Measurements from ENCODE around the gene MARCHF9. TPM values are rescaled to one million over a fixed set of nuclear protein-coding genes. Genes with fewer than 3 reads are reported as not detected.

The MARCHF9 gene
- total RNA-seq, 1 experiment from 2014 or later = 6.2 TPM

DNA sequence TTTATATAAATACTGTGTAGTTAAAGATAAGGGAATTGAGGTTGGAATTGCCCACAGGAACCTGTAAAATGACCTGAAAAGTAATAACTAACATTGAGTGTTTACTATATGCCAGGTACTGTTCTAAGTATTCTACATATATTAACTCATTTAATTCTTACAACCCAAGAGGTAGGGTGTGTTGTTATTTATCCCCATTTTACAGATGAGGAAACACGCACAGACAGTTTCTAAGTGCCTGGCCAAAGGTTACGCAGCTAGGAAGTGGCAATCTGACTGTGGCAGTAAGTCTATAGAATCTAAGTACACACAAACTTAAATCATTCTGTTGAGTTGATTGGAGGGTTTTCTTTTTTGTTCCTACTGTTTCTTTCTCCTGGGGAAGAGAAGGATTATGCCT is 11.1 kb upstream of the MARCHF9 start (continued):
- TF ChIP-seq SOX15 (CRISPR knock-in tag; IDR thresholded peaks at IDR 0.05) (no peak), ZNF138 (CRISPR knock-in tag; conservative IDR thresholded peaks at IDR 0.05) (no peak)
- TF ChIP-seq, protein P1, sequence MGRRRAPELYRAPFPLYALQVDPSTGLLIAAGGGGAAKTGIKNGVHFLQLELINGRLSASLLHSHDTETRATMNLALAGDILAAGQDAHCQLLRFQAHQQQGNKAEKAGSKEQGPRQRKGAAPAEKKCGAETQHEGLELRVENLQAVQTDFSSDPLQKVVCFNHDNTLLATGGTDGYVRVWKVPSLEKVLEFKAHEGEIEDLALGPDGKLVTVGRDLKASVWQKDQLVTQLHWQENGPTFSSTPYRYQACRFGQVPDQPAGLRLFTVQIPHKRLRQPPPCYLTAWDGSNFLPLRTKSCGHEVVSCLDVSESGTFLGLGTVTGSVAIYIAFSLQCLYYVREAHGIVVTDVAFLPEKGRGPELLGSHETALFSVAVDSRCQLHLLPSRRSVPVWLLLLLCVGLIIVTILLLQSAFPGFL (CRISPR knock-in tag; IDR thresholded peaks at IDR 0.05; ENCODE audit: borderline replicate concordance) = no peak

DNA sequence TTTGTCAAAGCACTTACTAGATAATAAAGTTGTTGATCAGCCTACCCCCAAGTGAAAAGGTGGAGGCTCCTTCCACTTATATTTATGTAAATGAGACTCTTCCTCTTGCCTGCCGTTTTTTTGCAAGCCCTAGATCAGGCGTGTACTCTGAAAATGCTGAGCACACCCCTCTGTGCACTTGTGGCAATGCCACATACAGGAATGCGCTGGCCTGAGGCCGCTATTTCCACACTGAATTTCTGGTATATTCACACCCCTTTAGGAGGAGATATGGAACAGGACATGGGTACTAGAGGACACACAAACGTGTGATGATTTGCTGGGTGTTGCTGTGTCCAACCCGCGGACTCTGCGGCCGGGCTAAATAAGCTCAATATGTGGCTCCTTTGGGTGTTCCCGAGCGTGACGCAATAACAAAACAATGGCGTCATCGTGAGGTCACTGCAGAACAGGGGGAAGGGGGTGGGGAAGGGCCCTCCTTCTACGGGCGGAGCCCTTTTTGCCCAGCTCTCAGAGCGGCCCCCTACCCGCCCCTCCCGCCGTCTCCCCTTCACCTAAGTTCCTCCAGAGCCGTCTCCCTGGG is 10.6 kb upstream of the MARCHF9 start:
- H3K36me3 Mint-ChIP-seq = peaks cover 32% of the 10 kb centered on the region
- H3K4me3 Mint-ChIP-seq = peak overlapping the region; percentile 93
- no peaks in the 10 kb centered on the region; the same call in 1 of the 2 replicates for H3K9me3 Mint-ChIP-seq
- TF ChIP-seq CREB1 (CRISPR knock-in tag; IDR thresholded peaks at IDR 0.05) (0 out of 2 replicates have a peak, but pooled peaks have one; percentile 40), ZBTB21 (CRISPR knock-in tag; IDR thresholded peaks at IDR 0.05; ENCODE audit: borderline replicate concordance) (peak; percentile 99), NR1H2 (CRISPR knock-in tag; IDR thresholded peaks at IDR 0.05) (no peak), CREM (CRISPR knock-in tag; IDR thresholded peaks at IDR 0.05) (peak; percentile 85), RORB (CRISPR knock-in tag; IDR thresholded peaks at IDR 0.05) (no peak), GABPB1 (CRISPR knock-in tag; IDR thresholded peaks at IDR 0.05) (0 out of 2 replicates have a peak, but pooled peaks have one; percentile 41), ETV6 (CRISPR knock-in tag; IDR thresholded peaks at IDR 0.05) (no peak)
- TF ChIP-seq, protein P2, sequence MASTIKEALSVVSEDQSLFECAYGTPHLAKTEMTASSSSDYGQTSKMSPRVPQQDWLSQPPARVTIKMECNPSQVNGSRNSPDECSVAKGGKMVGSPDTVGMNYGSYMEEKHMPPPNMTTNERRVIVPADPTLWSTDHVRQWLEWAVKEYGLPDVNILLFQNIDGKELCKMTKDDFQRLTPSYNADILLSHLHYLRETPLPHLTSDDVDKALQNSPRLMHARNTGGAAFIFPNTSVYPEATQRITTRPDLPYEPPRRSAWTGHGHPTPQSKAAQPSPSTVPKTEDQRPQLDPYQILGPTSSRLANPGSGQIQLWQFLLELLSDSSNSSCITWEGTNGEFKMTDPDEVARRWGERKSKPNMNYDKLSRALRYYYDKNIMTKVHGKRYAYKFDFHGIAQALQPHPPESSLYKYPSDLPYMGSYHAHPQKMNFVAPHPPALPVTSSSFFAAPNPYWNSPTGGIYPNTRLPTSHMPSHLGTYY (CRISPR knock-in tag; IDR thresholded peaks at IDR 0.05) = 0 out of 2 replicates have a peak, but pooled peaks have one; percentile 43
- TF ChIP-seq, protein P3, sequence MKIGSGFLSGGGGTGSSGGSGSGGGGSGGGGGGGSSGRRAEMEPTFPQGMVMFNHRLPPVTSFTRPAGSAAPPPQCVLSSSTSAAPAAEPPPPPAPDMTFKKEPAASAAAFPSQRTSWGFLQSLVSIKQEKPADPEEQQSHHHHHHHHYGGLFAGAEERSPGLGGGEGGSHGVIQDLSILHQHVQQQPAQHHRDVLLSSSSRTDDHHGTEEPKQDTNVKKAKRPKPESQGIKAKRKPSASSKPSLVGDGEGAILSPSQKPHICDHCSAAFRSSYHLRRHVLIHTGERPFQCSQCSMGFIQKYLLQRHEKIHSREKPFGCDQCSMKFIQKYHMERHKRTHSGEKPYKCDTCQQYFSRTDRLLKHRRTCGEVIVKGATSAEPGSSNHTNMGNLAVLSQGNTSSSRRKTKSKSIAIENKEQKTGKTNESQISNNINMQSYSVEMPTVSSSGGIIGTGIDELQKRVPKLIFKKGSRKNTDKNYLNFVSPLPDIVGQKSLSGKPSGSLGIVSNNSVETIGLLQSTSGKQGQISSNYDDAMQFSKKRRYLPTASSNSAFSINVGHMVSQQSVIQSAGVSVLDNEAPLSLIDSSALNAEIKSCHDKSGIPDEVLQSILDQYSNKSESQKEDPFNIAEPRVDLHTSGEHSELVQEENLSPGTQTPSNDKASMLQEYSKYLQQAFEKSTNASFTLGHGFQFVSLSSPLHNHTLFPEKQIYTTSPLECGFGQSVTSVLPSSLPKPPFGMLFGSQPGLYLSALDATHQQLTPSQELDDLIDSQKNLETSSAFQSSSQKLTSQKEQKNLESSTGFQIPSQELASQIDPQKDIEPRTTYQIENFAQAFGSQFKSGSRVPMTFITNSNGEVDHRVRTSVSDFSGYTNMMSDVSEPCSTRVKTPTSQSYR (CRISPR knock-in tag; IDR thresholded peaks at IDR 0.05) = peak; percentile 55; the same call in 1 of the 2 replicates
- H3K4me1 Mint-ChIP-seq = peaks cover 16% of the 10 kb centered on the region
- H3K27ac Mint-ChIP-seq = peak overlapping the region; percentile 98
- peaks cover 52% of the 10 kb centered on the region for H3K27me3 Mint-ChIP-seq (ENCODE audit: low read depth)
- ATAC-seq = no peak; the same call in 1 of the 2 replicates
- peak; percentile 59 for DNase-seq (ENCODE audit: low spot score)
- ChIA-PET POLR2A (interaction anchor here (0.9 to 1.8 kb wide), 7 partner anchors 8 to 291 kb away, joined by 3 to 12 read pairs (median 4); partner anchors contain the start of gene ATP23), CTCF (interaction anchor here (1.1 to 4.7 kb wide), 7 partner anchors 12 to 519 kb away, joined by 3 to 34 read pairs (median 6); partner anchors contain the start of genes B4GALNT1 and GLI1)

DNA sequence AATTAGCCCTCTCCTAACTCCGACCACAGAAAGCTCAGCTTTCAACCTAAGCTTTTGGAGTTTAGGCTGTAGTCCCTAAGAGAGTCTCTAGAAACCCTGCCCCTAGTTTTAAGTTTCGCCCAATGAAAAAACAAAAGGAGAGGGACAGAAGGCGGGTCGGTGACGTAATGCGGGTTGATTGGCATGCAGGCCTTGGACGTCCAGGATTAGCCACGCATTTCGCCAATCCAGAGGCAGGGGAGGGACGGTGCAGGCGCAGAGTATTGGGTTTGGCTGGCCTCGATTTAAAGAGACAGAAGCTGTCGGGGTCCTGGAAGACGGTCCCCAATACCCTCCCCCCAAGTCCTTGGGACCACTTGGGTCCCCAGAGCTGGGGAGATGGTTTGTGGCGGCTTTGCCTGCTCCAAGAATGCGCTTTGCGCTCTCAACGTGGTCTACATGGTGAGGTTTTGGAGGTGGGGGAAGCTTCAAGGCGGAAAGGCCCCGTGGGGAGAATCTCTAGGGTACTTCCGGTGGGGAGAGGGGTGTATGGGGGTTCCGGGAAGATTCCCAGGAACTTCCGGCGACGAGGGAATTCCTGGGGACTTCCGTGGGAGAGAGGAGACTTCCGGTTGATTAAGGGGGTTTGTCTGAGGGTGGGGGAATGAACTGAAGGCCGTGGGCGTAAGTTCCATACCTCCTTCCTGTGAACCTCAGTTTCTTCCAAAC is 10.0 kb upstream of the MARCHF9 start, which contains the start of gene TSPAN31:
Gene TSPAN31, plus strand, starts transcription at position 263 of the 708 bp plus-strand sequence. Its CDS starts 116 bp downstream, at position 379.
- ChIA-PET CTCF (interaction anchor here (0.7 to 4.7 kb wide), 11 partner anchors 8 to 520 kb away, joined by 3 to 34 read pairs (median 4); partner anchors contain the start of genes B4GALNT1 and GLI1), POLR2A (interaction anchor here (0.6 to 1.8 kb wide), 8 partner anchors 9 to 292 kb away, joined by 3 to 12 read pairs (median 4); partner anchors contain the start of genes ATP23 and EEF1AKMT3)
- H3K4me3 Mint-ChIP-seq = peak within 1 kb of the TSS; percentile 93
- no peaks in the 10 kb centered on the region; the same call in 1 of the 2 replicates for H3K9me3 Mint-ChIP-seq
- DNase-seq (ENCODE audit: low spot score) = peak; percentile 93
- peak within 1 kb of the TSS; percentile 98 for H3K27ac Mint-ChIP-seq
- peaks cover 14% of the 10 kb centered on the region for H3K4me1 Mint-ChIP-seq
- H3K27me3 Mint-ChIP-seq (ENCODE audit: low read depth) = peaks cover 46% of the 10 kb centered on the region
- peaks cover 36% of the 10 kb centered on the region for H3K36me3 Mint-ChIP-seq
- ATAC-seq = peak; percentile 86
- no peak for TF ChIP-seq GTF2I (CRISPR knock-in tag; conservative IDR thresholded peaks at IDR 0.05)
- no peak for TF ChIP-seq TP53 (CRISPR knock-in tag; IDR thresholded peaks at IDR 0.05)
- peak; percentile 74; the same call in 1 of the 2 replicates for TF ChIP-seq EMX1 (CRISPR knock-in tag; IDR thresholded peaks at IDR 0.05)
- TF ChIP-seq, protein P4, sequence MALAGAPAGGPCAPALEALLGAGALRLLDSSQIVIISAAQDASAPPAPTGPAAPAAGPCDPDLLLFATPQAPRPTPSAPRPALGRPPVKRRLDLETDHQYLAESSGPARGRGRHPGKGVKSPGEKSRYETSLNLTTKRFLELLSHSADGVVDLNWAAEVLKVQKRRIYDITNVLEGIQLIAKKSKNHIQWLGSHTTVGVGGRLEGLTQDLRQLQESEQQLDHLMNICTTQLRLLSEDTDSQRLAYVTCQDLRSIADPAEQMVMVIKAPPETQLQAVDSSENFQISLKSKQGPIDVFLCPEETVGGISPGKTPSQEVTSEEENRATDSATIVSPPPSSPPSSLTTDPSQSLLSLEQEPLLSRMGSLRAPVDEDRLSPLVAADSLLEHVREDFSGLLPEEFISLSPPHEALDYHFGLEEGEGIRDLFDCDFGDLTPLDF (CRISPR knock-in tag; IDR thresholded peaks at IDR 0.05) = no peak
- no peak for TF ChIP-seq JAZF1 (CRISPR knock-in tag; IDR thresholded peaks at IDR 0.05)
- TF ChIP-seq, protein P5, sequence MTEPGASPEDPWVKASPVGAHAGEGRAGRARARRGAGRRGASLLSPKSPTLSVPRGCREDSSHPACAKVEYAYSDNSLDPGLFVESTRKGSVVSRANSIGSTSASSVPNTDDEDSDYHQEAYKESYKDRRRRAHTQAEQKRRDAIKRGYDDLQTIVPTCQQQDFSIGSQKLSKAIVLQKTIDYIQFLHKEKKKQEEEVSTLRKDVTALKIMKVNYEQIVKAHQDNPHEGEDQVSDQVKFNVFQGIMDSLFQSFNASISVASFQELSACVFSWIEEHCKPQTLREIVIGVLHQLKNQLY (CRISPR knock-in tag; IDR thresholded peaks at IDR 0.05) = no peak
- TF ChIP-seq ZNF396 (CRISPR knock-in tag; IDR thresholded peaks at IDR 0.05; ENCODE audit: borderline replicate concordance) = no peak
- TF ChIP-seq FOXP1 (CRISPR knock-in tag; IDR thresholded peaks at IDR 0.05; ENCODE audit: borderline replicate concordance) = no peak
- TF ChIP-seq RELA (CRISPR knock-in tag; IDR thresholded peaks at IDR 0.05; ENCODE audit: borderline replicate concordance) = no peak
- TF ChIP-seq NR3C1 (CRISPR knock-in tag; conservative IDR thresholded peaks at IDR 0.05; ENCODE audit: low read depth) = no peak
- TF ChIP-seq SMAD4 (CRISPR knock-in tag; IDR thresholded peaks at IDR 0.05) = no peak
